ENCODE measurements around the gene ABCC1. TPM values are rescaled to one million over a fixed set of nuclear protein-coding genes. Genes with fewer than 3 reads are reported as not detected.
"Not testable (repeated sequence)": the region's sequence is repeated elsewhere in the genome, so short reads cannot be mapped to it uniquely, and the experiment has no call there.

Gene ABCC1
- polyA plus RNA-seq, 1 donor (not counting 4 experiments of a cell fraction or from before 2014, with no cell fraction given) = 19.4 TPM

DNA sequence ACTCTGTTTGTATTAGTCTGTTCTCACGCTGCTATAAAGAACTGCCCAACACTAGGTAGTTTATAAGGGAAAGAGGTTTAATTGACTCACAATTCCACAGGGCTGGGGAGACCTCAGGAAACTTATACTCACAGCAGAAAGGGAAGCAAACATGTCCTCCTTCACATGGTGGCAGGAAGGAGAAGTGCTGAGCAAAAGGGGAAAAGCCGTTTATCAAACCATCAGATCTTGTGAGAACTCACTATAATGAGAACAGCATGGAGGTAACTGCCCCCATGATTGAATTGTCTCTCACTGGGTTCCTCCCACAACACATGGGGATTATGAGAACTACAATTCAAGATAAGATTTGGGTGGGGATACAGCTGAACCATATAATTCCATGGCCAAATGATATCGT, 30.9 kb downstream of the ABCC1 start:
- Histone ChIP-seq H2AFZ (ENCODE audit: control insufficient read depth, low read length) (no peak overlapping the region), H3K27ac (ENCODE audit: control insufficient read depth, insufficient read depth, low read length) (no peak overlapping the region), H3K27me3 (ENCODE audit: control insufficient read depth, extremely low read depth, insufficient read depth, low read length) (no peaks in the 10 kb centered on the region), H3K4me1 (ENCODE audit: control insufficient read depth, extremely low read depth, insufficient read depth, low read length) (no peaks in the 10 kb centered on the region), H3K79me2 (ENCODE audit: control insufficient read depth, insufficient read depth, low read length) (peaks cover 76% of the 10 kb centered on the region), H3K4me2 (ENCODE audit: control insufficient read depth, extremely low read depth, insufficient read depth, low read depth, low read length) (no peak overlapping the region), H3K36me3 (ENCODE audit: control insufficient read depth in 2 of 2, extremely low read depth in 1 of 2, insufficient read depth in 2 of 2, low read length in 2 of 2) (peaks cover 3 to 9% of the 10 kb centered on the region in 2 experiments), H3K4me3 (ENCODE audit: control insufficient read depth in 2 of 3, extremely low read depth in 1 of 3, insufficient read depth in 2 of 3, low read depth in 1 of 3, low read length in 3 of 3) (no peak overlapping the region), H3K9me3 (ENCODE audit: control insufficient read depth, low read depth, low read length) (peaks cover 8% of the 10 kb centered on the region), H3K9me1 (ENCODE audit: control insufficient read depth, extremely low read depth, insufficient read depth, low read length) (peaks cover 3% of the 10 kb centered on the region), H3K9ac (ENCODE audit: control insufficient read depth, extremely low read depth, insufficient read depth, low read length) (no peak overlapping the region), H4K20me1 (ENCODE audit: control insufficient read depth, extremely low read depth, insufficient read depth, low read length) (peaks cover 4% of the 10 kb centered on the region)
- no peak for DNase-seq (ENCODE audit: low read depth, low spot score)
- dilution Hi-C loops (cut with MboI; ENCODE audit: extremely low pct_ligation_motif_present, low sequenced_read_pairs) = loop anchor here (25.0 kb wide), 1 partner anchor 93 kb away; the partner anchor contains the start of gene CEP20
- no peak for TF ChIP-seq EZH2 (IDR thresholded peaks at IDR 0.05; ENCODE audit: low read length)
- no peak for TF ChIP-seq CTCF (optimal IDR thresholded peaks at IDR 0.05 in 1 of 3, IDR thresholded peaks at IDR 0.05 in 1 of 3, conservative IDR thresholded peaks at IDR 0.05 in 1 of 3; ENCODE audit: extremely low read depth in 1 of 3, insufficient read depth in 2 of 3, low read length in 3 of 3)
- FAIRE-seq = no peak

GRCh38 chr16:15981382-15981781, 32.0 kb downstream of the ABCC1 start:
- H3K9me3 ChIP-seq (ENCODE audit: control insufficient read depth, low read depth, low read length) = peaks cover 8% of the 10 kb centered on the region
- peaks cover under 1% of the 10 kb centered on the region for H4K20me1 ChIP-seq (ENCODE audit: control insufficient read depth, extremely low read depth, insufficient read depth, low read length)
- H3K36me3 ChIP-seq (ENCODE audit: control insufficient read depth in 2 of 2, extremely low read depth in 1 of 2, insufficient read depth in 2 of 2, low read length in 2 of 2) = peaks cover 3 to 8% of the 10 kb centered on the region in 2 experiments
- DNase-seq (ENCODE audit: low read depth, low spot score) (no peak), FAIRE-seq (no peak)
- H3K9me1 ChIP-seq (ENCODE audit: control insufficient read depth, extremely low read depth, insufficient read depth, low read length) = peaks cover 3% of the 10 kb centered on the region
- H3K9ac ChIP-seq (ENCODE audit: control insufficient read depth, extremely low read depth, insufficient read depth, low read length) = no peak overlapping the region
- H3K4me2 ChIP-seq (ENCODE audit: control insufficient read depth, extremely low read depth, insufficient read depth, low read depth, low read length) = no peak overlapping the region
- H2AFZ ChIP-seq (ENCODE audit: control insufficient read depth, low read length) = no peak overlapping the region
- H3K27ac ChIP-seq (ENCODE audit: control insufficient read depth, insufficient read depth, low read length) = no peak overlapping the region
- H3K79me2 ChIP-seq (ENCODE audit: control insufficient read depth, insufficient read depth, low read length) = peaks cover 73% of the 10 kb centered on the region
- no peaks in the 10 kb centered on the region for H3K4me1 ChIP-seq (ENCODE audit: control insufficient read depth, extremely low read depth, insufficient read depth, low read length)
- TF ChIP-seq EZH2 (IDR thresholded peaks at IDR 0.05; ENCODE audit: low read length) (no peak), CTCF (optimal IDR thresholded peaks at IDR 0.05 in 1 of 3, IDR thresholded peaks at IDR 0.05 in 1 of 3, conservative IDR thresholded peaks at IDR 0.05 in 1 of 3; ENCODE audit: extremely low read depth in 1 of 3, insufficient read depth in 2 of 3, low read length in 3 of 3) (no peak)
- no peak overlapping the region for H3K4me3 ChIP-seq (ENCODE audit: control insufficient read depth in 2 of 3, extremely low read depth in 1 of 3, insufficient read depth in 2 of 3, low read depth in 1 of 3, low read length in 3 of 3)
- H3K27me3 ChIP-seq (ENCODE audit: control insufficient read depth, extremely low read depth, insufficient read depth, low read length) = no peaks in the 10 kb centered on the region
- dilution Hi-C loops (cut with MboI; ENCODE audit: extremely low pct_ligation_motif_present, low sequenced_read_pairs) = loop anchor here (25.0 kb wide), 1 partner anchor 94 kb away; the partner anchor contains the start of gene CEP20

DNA sequence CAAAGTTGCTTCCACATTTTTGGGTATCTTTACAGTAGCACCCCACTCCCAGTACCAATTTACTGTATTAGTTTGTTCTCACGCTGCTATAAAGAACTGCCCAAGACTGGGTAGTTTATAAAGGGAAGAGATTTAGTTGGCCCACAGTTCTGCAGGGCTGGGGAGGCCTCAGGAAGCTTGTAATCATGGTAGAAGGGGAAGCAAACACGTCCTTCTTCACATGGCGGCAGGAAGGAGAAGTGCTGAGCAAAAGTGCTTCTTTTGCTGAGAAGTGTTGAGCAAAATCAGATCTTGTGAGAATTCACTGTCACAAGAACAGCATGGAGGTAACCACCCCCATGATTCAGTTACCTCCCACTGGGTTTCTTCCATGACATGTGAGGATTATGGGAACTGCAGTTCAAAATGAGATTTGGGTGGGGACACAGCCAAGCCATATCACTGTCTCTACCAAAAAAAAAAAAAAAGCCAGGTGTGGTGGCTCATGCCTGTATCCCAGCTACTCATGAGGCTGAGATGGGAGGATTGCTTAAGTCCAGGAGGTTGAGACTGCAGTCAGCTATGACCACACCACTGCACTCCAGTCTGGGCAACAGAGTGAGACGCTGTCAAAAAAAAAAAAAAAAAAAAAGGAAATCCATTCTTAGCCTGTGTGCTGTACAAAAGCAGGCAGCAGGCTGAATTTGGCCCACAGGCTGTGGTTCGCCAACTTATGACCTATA, 32.9 kb downstream of the ABCC1 start:
- not testable (repeated sequence) for FAIRE-seq; H3K9ac ChIP-seq (ENCODE audit: control insufficient read depth, extremely low read depth, insufficient read depth, low read length); DNase-seq (ENCODE audit: low read depth, low spot score); H3K4me1 ChIP-seq (ENCODE audit: control insufficient read depth, extremely low read depth, insufficient read depth, low read length); H3K9me1 ChIP-seq (ENCODE audit: control insufficient read depth, extremely low read depth, insufficient read depth, low read length); H3K4me2 ChIP-seq (ENCODE audit: control insufficient read depth, extremely low read depth, insufficient read depth, low read depth, low read length); H3K27me3 ChIP-seq (ENCODE audit: control insufficient read depth, extremely low read depth, insufficient read depth, low read length); H2AFZ ChIP-seq (ENCODE audit: control insufficient read depth, low read length); H3K9me3 ChIP-seq (ENCODE audit: control insufficient read depth, low read depth, low read length); H3K27ac ChIP-seq (ENCODE audit: control insufficient read depth, insufficient read depth, low read length); H3K4me3 ChIP-seq (ENCODE audit: control insufficient read depth in 2 of 3, extremely low read depth in 1 of 3, insufficient read depth in 2 of 3, low read depth in 1 of 3, low read length in 3 of 3); H4K20me1 ChIP-seq (ENCODE audit: control insufficient read depth, extremely low read depth, insufficient read depth, low read length); H3K36me3 ChIP-seq (ENCODE audit: control insufficient read depth in 2 of 2, extremely low read depth in 1 of 2, insufficient read depth in 2 of 2, low read length in 2 of 2)
- peaks cover 75% of the 10 kb centered on the region for H3K79me2 ChIP-seq (ENCODE audit: control insufficient read depth, insufficient read depth, low read length)
- dilution Hi-C loops (cut with MboI; ENCODE audit: extremely low pct_ligation_motif_present, low sequenced_read_pairs) = loop anchor here (25.0 kb wide), 1 partner anchor 95 kb away; the partner anchor contains the start of gene CEP20
